OCI-LY3 (cell line): ENCODE measurements around the gene ATXN2.

Source experiments
- EZH2phosphoT487 ChIP-seq: fragments of 200-600 bp; shearing (Covaris generic); IDR thresholded peaks from 2 replicates; pipeline ENCODE4 v1.6.1; 2018; ENCODE audit warnings: antibody characterized with exemption, mixed run types, low read depth
- TF ChIP-seq, protein P1 (sequence below): fragments of 200-600, 300-600 bp; sonication (generic); IDR thresholded peaks from 2 replicates; pipeline ENCODE4 v1.5.1; 2014; ENCODE audit warnings: antibody characterized with exemption, low read length, low read depth

DNA sequence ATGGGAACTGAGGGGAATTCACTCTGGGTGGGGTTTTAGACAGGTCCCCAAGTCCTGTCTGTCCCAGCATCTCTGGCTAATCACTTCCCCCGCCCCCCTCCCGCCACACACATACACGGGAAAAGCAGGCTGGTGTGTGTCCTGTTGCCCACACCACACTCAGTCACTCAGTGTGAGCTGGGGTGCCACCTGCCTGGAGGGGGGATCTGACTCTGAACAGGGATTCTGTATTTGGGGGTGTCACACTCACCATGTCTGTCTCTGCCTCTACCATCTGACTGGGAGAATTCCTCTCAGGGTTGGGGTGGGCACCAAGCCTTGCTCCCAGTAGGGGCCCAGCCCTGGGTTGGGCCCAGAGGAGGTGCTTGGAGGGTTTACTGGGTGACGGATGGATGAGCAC is 162.3 kb downstream of the ATXN2 start:
- no peak for TF ChIP-seq EZH2phosphoT487
- TF ChIP-seq, protein P1, sequence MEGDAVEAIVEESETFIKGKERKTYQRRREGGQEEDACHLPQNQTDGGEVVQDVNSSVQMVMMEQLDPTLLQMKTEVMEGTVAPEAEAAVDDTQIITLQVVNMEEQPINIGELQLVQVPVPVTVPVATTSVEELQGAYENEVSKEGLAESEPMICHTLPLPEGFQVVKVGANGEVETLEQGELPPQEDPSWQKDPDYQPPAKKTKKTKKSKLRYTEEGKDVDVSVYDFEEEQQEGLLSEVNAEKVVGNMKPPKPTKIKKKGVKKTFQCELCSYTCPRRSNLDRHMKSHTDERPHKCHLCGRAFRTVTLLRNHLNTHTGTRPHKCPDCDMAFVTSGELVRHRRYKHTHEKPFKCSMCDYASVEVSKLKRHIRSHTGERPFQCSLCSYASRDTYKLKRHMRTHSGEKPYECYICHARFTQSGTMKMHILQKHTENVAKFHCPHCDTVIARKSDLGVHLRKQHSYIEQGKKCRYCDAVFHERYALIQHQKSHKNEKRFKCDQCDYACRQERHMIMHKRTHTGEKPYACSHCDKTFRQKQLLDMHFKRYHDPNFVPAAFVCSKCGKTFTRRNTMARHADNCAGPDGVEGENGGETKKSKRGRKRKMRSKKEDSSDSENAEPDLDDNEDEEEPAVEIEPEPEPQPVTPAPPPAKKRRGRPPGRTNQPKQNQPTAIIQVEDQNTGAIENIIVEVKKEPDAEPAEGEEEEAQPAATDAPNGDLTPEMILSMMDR: no peak
